ENCODE measurements around the gene PTTG1IP.

The PTTG1IP gene

GRCh38 chr21:44912158-44912473 is 38.6 kb upstream of the PTTG1IP start:
- TF ChIP-seq CTCF (IDR thresholded peaks at IDR 0.05; ENCODE audit: low read depth, low read length, missing control alignments) = no peak
- no peak for DNase-seq (ENCODE audit: low read depth)
- no peak overlapping the region for H3K4me3 ChIP-seq (ENCODE audit: low read depth, low read length)

GRCh38 chr21:44911384-44912157 is 38.1 kb upstream of the PTTG1IP start:
- no peak overlapping the region for H3K4me3 ChIP-seq (ENCODE audit: low read depth, low read length)
- DNase-seq (ENCODE audit: low read depth) = no peak
- TF ChIP-seq CTCF (IDR thresholded peaks at IDR 0.05; ENCODE audit: low read depth, low read length, missing control alignments) = peak; percentile 87

- no peak for DNase-seq (ENCODE audit: low read depth)
- no peak for TF ChIP-seq CTCF (IDR thresholded peaks at IDR 0.05; ENCODE audit: low read depth, low read length, missing control alignments)
- no peak overlapping the region for H3K4me3 ChIP-seq (ENCODE audit: low read depth, low read length)
Measured at GRCh38 chr21:44911068-44911383, 37.5 kb upstream of the PTTG1IP start.

GRCh38 chr21:44910229-44911067 is 37.0 kb upstream of the PTTG1IP start:
- TF ChIP-seq CTCF (IDR thresholded peaks at IDR 0.05; ENCODE audit: low read depth, low read length, missing control alignments) = no peak
- H3K4me3 ChIP-seq (ENCODE audit: low read depth, low read length) = no peak overlapping the region
- DNase-seq (ENCODE audit: low read depth) = no peak

- no peak for TF ChIP-seq CTCF (IDR thresholded peaks at IDR 0.05; ENCODE audit: low read depth, low read length, missing control alignments)
- no peak for DNase-seq (ENCODE audit: low read depth)
- H3K4me3 ChIP-seq (ENCODE audit: low read depth, low read length) = no peak overlapping the region
Measured at GRCh38 chr21:44909719-44910118, 36.2 kb upstream of the PTTG1IP start.

GRCh38 chr21:44908908-44909307 is 35.4 kb upstream of the PTTG1IP start:
- no peak for TF ChIP-seq CTCF (IDR thresholded peaks at IDR 0.05; ENCODE audit: low read depth, low read length, missing control alignments)
- no peak for DNase-seq (ENCODE audit: low read depth)

More at GRCh38 chr21:44908908-44909307, 35.4 kb upstream of the PTTG1IP start:
- H3K4me3 ChIP-seq (ENCODE audit: low read depth, low read length) = no peak overlapping the region

Measured in GM12864 (cell line).